ENCODE data around the gene IGSF8.
A peak's percentile ranks its signal among the peaks of the same experiment; 100 is the strongest.

The IGSF8 gene

DNA sequence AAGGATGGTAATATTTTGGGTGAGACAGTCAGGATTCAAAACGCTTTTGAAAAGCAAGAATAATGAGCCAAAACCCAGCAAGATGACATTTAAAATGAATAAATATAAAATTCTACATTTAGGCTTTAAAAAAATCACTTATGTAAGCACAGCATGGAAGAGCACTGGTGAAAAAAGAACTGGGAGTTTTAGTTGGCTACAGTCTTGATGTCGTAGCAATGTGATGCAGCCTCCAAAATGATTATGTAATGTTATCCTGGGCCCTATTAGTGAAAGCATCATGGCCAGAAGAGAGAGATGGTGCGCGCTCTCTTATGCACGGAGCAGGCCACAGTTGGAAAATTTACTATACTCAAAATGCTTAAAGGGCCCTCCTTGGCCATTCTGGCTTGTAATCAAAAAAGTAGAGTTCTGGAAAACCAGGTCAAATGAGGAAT lies 11.9 kb downstream of the IGSF8 start:
- DNase-seq (ENCODE audit: low read depth) = no peak

DNA sequence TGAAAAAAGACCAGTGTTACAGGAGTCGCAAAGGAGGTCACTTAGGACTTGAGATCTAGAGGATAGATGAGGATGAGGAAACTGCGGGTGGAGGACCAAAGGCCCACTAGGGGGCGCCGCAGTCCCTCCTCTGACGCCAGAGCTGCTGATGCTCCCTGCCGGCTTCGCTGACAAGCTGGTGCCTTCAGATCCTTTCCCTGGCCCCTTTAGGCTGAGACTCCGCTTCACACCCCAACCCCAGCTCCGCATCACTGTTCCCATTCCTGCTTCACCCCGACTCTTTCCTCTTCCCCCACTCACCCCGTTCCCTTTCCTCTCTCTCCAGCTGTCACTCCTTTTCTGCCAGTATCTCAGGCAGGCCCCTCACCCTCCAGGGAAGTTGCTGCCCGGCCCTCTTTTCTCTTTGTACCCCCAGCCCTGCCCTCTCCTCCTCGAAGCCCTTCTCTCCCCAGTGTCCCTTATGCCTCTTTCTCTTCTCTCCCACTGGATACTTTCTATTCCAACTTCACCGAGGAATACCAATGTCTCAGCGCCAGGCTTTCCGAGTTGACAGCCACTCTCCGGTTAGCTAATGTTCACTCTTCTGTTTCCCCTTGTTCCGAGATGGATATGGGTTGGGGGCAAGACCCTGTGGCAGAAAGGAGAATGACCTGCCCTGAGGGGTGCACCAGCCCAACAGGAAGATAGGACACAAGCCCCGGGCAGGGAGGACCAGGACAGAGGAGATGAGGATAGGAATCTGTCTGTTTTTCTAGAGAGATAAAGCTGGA lies 12.5 kb downstream of the IGSF8 start:
- peak; percentile 62 for DNase-seq (ENCODE audit: low read depth)

- no peak for DNase-seq (ENCODE audit: low read depth)
Measured at GRCh38 chr1:160084771-160085321, 13.6 kb downstream of the IGSF8 start.

DNA sequence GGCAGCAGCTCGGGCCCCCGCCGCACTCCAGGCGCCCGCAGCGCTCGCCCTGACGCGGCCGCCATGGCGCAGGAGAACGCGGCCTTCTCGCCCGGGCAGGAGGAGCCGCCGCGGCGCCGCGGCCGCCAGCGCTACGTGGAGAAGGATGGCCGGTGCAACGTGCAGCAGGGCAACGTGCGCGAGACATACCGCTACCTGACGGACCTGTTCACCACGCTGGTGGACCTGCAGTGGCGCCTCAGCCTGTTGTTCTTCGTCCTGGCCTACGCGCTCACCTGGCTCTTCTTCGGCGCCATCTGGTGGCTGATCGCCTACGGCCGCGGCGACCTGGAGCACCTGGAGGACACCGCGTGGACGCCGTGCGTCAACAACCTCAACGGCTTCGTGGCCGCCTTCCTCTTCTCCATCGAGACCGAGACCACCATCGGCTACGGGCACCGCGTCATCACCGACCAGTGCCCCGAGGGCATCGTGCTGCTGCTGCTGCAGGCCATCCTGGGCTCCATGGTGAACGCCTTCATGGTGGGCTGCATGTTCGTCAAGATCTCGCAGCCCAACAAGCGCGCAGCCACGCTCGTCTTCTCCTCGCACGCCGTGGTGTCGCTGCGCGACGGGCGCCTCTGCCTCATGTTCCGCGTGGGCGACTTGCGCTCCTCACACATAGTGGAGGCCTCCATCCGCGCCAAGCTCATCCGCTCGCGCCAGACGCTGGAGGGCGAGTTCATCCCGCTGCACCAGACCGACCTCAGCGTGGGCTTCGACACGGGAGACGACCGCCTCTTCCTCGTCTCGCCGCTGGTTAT lies 14.2 kb downstream of the IGSF8 start:
- DNase-seq (ENCODE audit: low read depth) = peak; percentile 61

DNA sequence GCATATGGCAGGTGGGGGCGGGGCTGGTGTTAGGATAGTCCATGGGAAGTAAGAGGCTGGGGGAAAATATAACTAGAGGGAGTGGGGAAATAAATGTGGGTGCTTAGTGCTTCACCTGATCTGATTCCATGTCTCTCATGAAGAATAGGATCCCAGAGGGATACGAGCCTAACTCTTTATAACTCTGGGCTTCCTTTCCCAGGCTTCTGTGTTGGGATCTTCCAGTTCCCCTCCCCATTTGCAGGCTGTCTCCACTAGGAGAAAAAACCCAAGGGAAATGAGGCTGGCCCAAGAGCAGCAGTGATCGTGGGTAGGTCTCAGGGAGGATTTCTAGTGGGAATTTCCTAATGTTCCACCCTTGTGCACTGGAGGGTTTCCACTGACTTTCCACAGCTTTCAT lies 15.5 kb downstream of the IGSF8 start:
- no peak for DNase-seq (ENCODE audit: low read depth)

GRCh38 chr1:160082487-160082886 lies 15.9 kb downstream of the IGSF8 start:
- no peak for DNase-seq (ENCODE audit: low read depth)

DNA sequence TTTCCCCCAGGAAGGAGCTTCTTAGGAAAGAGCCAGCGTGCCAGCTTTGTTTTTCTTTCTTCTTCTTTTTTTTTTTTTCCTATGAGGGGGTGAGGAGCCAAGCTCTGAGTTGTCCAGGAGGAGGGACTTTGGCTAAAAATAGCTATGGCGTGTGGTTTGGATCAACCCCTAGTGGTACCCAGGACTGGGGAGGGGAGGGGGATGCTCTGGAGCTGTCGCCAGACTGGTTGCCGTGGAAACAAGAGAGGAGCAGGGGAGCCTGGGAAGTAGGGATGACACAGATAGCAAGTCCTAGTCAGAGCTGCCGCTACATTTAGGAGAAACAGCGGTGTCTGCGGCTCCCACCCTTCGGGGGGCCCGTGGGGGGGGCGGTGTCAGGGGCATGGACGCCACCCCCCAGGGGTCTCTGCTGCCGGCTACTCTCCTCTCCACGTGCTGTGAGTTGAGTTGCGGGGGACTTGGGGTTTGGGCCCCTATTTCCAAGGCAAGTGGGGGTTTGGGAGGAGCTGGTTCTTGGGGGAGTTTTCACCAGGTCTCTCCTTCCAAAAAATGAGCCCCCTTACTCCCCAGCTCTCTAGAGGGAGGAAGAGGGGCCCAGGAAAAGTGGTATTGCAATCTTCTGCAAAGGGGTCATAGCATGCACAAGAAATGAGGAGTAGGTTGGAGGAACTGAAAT lies 17.0 kb downstream of the IGSF8 start, which contains the start of gene KCNJ9:
TSS of gene KCNJ9 (plus strand) at position 278 of the 676 bp plus-strand sequence. CDS start 2,493 bp downstream, outside the sequence.
- no peak for DNase-seq (ENCODE audit: low read depth)

DNA sequence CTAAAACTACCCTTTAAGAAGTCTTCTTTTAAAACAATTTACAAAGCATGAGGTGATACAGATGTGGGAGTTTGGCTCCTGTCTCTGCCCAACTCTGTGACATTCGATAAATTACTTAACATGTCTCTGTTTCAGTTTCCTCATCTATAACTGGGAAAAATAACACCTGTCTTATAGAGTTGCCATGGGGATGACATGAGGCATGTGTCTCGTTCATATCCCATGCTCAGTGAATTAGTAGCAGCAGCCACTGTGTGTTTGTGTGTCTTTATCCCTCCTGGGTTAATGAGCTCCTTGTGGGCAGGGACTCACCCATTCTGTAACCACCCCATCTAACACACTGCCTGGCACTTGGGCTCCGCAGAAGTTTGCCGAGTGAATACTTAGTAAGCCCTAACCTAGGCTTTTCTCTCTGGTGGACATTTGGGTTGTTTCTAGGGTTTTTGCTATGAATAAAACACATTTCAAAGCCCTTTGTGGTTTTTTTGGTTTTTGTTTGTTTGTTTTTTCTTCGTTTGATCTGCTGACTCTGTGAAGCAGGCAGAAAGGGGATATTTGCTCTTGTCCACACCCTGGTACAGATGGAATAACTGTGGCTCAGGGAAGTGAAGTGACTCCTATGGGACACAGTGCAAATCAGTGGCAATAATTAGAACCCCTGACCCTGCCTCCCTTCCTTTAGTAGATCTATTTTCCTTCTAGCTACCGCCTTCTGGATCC lies 17.9 kb downstream of the IGSF8 start:
- no peak for DNase-seq (ENCODE audit: low read depth)

GRCh38 chr1:160079448-160079847 lies 19.0 kb downstream of the IGSF8 start:
- no peak for DNase-seq (ENCODE audit: low read depth)

DNA sequence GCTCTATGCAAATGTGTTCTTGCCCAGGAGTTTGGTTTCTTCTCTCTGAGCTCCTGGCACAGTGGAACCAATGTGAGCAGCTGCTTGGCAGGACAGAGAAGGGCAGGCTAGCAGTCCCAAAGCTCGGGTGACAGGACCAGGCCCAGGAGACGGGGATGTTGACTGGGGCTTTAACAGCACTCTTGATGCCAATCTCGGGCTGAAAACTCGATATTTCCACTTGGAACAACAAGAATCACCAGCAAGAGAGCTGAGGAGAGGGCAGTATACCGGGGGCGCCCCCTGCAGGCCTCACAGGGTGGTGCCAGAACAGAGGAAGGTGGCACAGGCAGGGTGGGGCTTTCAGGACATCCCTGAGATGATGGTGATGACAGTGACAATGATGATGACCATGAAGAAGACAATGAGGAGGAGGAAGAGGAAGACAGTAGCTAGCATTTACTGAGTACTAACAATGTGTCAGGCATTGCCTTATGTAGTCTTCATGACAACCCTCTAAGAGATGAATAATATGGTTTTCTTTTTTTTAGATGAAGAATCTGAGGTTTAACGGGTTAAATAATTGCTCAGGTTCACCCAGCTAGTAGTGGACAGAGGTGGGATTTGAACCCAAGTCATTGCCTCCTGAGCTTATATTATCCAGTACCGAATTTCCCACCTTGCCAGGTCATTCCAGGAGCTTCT lies 19.8 kb downstream of the IGSF8 start:
- DNase-seq (ENCODE audit: low read depth) = peak; percentile 34

DNA sequence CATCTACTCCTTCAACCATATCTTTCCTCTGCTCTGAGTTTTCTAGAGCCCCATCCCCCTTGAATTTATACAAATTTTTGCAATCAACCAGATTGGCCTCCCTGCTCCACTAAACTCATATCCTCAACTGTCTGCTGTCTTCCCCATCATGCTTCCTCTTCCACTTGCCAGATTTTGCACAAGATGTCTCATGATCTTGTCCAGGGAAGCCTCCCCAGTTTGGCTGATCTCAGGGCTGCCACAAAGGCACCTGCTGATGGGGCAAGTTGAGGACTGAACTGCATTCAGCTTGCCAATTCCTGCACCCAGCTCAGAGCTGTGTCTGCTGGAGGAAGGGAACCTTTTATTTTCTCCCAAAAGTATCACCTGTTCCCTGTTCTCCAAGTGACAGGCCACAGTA lies 20.9 kb downstream of the IGSF8 start:
- DNase-seq (ENCODE audit: low read depth) = no peak

DNA sequence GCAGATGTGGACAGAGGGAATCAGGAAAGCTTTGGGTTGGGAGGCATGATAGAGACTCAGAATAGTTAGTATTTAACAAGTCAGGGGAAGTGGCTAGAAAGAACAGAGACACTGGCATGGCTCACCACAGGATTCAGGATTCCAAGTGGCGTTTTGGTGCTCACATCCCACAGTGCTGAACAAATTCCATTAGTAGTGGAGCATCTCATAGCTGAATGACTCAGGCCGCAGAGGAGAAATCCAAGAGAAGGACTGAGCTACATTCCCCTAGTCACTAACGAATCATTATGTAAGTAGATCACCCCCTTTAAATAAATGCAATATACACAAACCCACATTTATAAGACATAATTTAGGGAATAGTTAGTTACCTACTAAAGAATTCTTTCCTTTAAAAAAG lies 22.1 kb downstream of the IGSF8 start:
- no peak for DNase-seq (ENCODE audit: low read depth)

- no peak for DNase-seq (ENCODE audit: low read depth)
Measured at GRCh38 chr1:160075836-160076235, 22.6 kb downstream of the IGSF8 start.

GRCh38 chr1:160074865-160075264 lies 23.6 kb downstream of the IGSF8 start:
- no peak for DNase-seq (ENCODE audit: low read depth)

DNA sequence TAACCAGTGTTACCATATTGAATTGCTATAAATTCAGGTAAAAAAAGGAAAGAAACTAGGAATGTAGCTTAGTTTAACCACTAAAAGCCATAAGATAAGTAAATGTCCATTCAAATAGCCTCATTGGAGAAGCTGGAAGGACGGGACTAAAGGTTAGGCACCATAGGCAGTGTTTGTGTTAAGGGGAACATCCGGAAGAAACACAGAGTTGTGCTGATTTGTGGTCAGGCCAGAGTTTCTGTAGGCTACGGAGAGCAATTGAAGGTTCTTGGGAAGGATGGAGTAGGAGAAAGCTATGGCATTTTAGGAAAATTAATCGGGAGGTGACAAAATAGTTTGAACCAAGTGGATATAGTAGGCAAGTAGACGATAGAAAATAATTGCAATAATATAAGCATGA lies 27.1 kb downstream of the IGSF8 start:
- no peak for DNase-seq (ENCODE audit: low read depth)

- peak; percentile 29 for DNase-seq (ENCODE audit: low read depth)
Measured at GRCh38 chr1:160070243-160071163, 27.9 kb downstream of the IGSF8 start.

DNA sequence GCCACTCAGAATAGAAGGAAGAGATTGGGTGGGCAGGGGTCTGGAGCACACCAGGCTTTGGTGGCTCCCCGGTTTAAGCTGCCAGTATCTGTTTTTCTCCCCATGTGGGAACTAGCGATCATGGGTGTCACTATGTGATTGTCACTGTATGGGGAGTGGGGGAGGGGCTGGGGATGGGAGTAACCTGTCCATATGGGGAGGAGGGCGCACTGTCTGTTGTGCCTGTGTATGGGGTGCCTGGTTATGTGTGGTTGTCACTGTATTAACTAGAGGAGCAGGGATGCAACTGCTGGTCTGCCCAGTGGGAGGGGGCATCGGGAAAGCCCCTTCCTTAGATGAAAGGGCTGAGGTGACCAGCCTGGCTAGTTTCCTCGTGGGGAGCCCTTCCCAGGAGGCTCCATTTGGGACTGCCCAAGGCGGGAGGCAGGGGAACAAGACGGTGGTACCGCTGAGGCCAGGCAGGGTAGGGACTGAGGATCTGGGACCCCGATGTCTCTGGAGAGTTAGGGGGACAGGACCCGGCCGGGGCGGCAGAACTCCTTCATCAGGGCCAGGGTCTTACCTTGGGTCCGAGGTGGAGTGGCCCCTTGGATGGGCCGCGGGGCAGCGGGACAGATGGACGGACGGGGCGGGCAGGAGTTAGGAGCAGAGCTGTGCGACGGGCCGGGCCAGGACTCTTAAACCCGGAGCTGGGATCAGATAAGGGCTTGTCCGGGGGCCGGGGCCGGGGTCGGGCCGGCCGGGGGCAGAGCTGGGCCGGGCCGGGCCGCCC lies 28.8 kb downstream of the IGSF8 start, which contains the start of gene KCNJ10:
TSS of gene KCNJ10 (minus strand) at position 701 of the 772 bp plus-strand sequence. CDS start 27,628 bp downstream, outside the sequence.
- DNase-seq (ENCODE audit: low read depth) = no peak

DNA sequence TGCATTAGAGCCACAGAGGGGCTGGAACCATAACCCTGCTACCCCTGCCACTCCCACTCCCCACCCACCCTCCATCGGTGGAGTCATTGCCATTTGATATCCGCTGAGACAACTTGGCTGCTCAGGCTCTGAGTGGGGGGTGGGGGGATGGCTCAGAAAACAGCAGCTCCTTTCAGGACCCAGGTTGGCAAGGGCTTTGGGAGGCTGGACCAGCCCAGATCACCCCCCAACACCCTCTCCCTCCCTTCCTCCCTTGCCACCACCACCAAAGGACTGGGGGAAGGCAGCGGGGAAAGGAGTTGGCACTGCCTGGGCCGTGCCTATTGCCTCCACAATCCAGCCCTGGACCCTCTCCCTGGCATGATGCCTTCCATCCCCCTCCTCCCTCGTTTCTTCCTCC lies 30.2 kb downstream of the IGSF8 start:
- no peak for DNase-seq (ENCODE audit: low read depth)

All from activated T-helper 9 cell treated with anti-CD3 and anti-CD28 coated beads, Interleukin-2, amount 50 U/mL, for 16 hours (primary cell).